Measurements from ENCODE around the gene RNPEPL1.

Gene RNPEPL1

GRCh38 chr2:240577281-240578109, 9.2 kb downstream of the RNPEPL1 start:
- no peak for DNase-seq (ENCODE audit: low read depth)

GRCh38 chr2:240578110-240578450, 9.8 kb downstream of the RNPEPL1 start:
- DNase-seq (ENCODE audit: low read depth), result no peak

- no peak for DNase-seq (ENCODE audit: low read depth)
These were observed 10.2 kb downstream of the RNPEPL1 start for GRCh38 chr2:240578488-240578887.

GRCh38 chr2:240579071-240579762, 10.9 kb downstream of the RNPEPL1 start:
- DNase-seq (ENCODE audit: low read depth), result no peak

GRCh38 chr2:240579771-240580614, 11.7 kb downstream of the RNPEPL1 start:
- peak; percentile 48 for DNase-seq (ENCODE audit: low read depth)

- no peak for DNase-seq (ENCODE audit: low read depth)
These were observed 13.5 kb downstream of the RNPEPL1 start for GRCh38 chr2:240581811-240582210.

- DNase-seq (ENCODE audit: low read depth), result no peak
These were observed 14.5 kb downstream of the RNPEPL1 start for GRCh38 chr2:240582781-240583180.

- no peak for DNase-seq (ENCODE audit: low read depth)
These were observed 15.5 kb downstream of the RNPEPL1 start for GRCh38 chr2:240583774-240584173.

- DNase-seq (ENCODE audit: low read depth), result no peak
These were observed 16.3 kb downstream of the RNPEPL1 start for GRCh38 chr2:240584486-240585031.

GRCh38 chr2:240585101-240585500, 16.8 kb downstream of the RNPEPL1 start:
- DNase-seq (ENCODE audit: low read depth), result no peak

GRCh38 chr2:240585681-240586197, 17.5 kb downstream of the RNPEPL1 start:
- no peak for DNase-seq (ENCODE audit: low read depth)

GRCh38 chr2:240586198-240586918, 18.1 kb downstream of the RNPEPL1 start, which contains the start of gene CAPN10:
Gene CAPN10 (plus strand): TSS chr2:240586734. CDS start chr2:240586912, 178 bp downstream.
- peak; percentile 95 for DNase-seq (ENCODE audit: low read depth)

- DNase-seq (ENCODE audit: low read depth), result peak; percentile 48
These were observed 18.9 kb downstream of the RNPEPL1 start for GRCh38 chr2:240586919-240587800.

- DNase-seq (ENCODE audit: low read depth), result no peak
These were observed 19.8 kb downstream of the RNPEPL1 start for GRCh38 chr2:240588006-240588655.

GRCh38 chr2:240588669-240589068, 20.4 kb downstream of the RNPEPL1 start:
- DNase-seq (ENCODE audit: low read depth), result no peak

GRCh38 chr2:240589375-240589774, 21.1 kb downstream of the RNPEPL1 start:
- DNase-seq (ENCODE audit: low read depth), result no peak

- DNase-seq (ENCODE audit: low read depth), result no peak
These were observed 21.7 kb downstream of the RNPEPL1 start for GRCh38 chr2:240589850-240590525.

- DNase-seq (ENCODE audit: low read depth), result no peak
These were observed 22.4 kb downstream of the RNPEPL1 start for GRCh38 chr2:240590681-240591111.

GRCh38 chr2:240591226-240591625, 22.9 kb downstream of the RNPEPL1 start:
- DNase-seq (ENCODE audit: low read depth), result no peak

All from stimulated activated CD8-positive, alpha-beta memory T cell treated with anti-CD3 and anti-CD28 coated beads, Interleukin-4, amount 100 ng/mL, for 24 hours (primary cell).